ENCODE measurements around the gene KIRREL3.

Gene KIRREL3

GRCh38 chr11:126949066-126949891, 51.3 kb downstream of the KIRREL3 start:
- no peak for DNase-seq

GRCh38 chr11:126948563-126948962, 52.0 kb downstream of the KIRREL3 start:
- DNase-seq = peak; percentile 15

- DNase-seq = peak; percentile 89
Measured at GRCh38 chr11:126945319-126945718, 55.3 kb downstream of the KIRREL3 start.

- no peak for DNase-seq
Measured at GRCh38 chr11:126943316-126943715, 57.3 kb downstream of the KIRREL3 start.

GRCh38 chr11:126942146-126942545, 58.4 kb downstream of the KIRREL3 start:
- no peak for DNase-seq

GRCh38 chr11:126939552-126939951, 61.0 kb downstream of the KIRREL3 start:
- no peak for DNase-seq

- DNase-seq = no peak
Measured at GRCh38 chr11:126938718-126939117, 61.9 kb downstream of the KIRREL3 start.

- DNase-seq = peak; percentile 15
Measured at GRCh38 chr11:126930091-126930841, 70.3 kb downstream of the KIRREL3 start.

GRCh38 chr11:126929179-126930061, 71.2 kb downstream of the KIRREL3 start:
- peak; percentile 50 for DNase-seq

GRCh38 chr11:126927623-126928022, 72.9 kb downstream of the KIRREL3 start:
- DNase-seq = no peak

GRCh38 chr11:126926376-126926791, 74.2 kb downstream of the KIRREL3 start:
- no peak for DNase-seq

- peak; percentile 55 for DNase-seq
Measured at GRCh38 chr11:126925321-126926093, 75.1 kb downstream of the KIRREL3 start.

- no peak for DNase-seq
Measured at GRCh38 chr11:126924376-126925040, 76.1 kb downstream of the KIRREL3 start.

GRCh38 chr11:126920833-126921232, 79.7 kb downstream of the KIRREL3 start:
- peak; percentile 10 for DNase-seq

- DNase-seq = no peak
Measured at GRCh38 chr11:126919147-126919823, 81.3 kb downstream of the KIRREL3 start.

- no peak for DNase-seq
Measured at GRCh38 chr11:126918556-126918955, 82.0 kb downstream of the KIRREL3 start.

GRCh38 chr11:126917531-126918204, 82.9 kb downstream of the KIRREL3 start:
- DNase-seq = no peak

GRCh38 chr11:126915430-126915829, 85.1 kb downstream of the KIRREL3 start:
- DNase-seq = no peak

- DNase-seq = no peak
Measured at GRCh38 chr11:126914941-126915340, 85.6 kb downstream of the KIRREL3 start.

- no peak for DNase-seq
Measured at GRCh38 chr11:126914166-126914565, 86.4 kb downstream of the KIRREL3 start.
